ENCODE measurements around the gene SMARCAL1. TPM values are rescaled to one million over a fixed set of nuclear protein-coding genes. Genes with fewer than 3 reads are reported as not detected.

Gene SMARCAL1
- polyA plus RNA-seq, 2 donors = 5.4 to 6.7 TPM

- no peak overlapping the region for H3K27ac ChIP-seq (ENCODE audit: low read depth in 2 of 2, low read length in 1 of 2)
- H3K4me3 ChIP-seq (ENCODE audit: low read depth in 1 of 2, low read length in 2 of 2) = no peak overlapping the region
- no peaks in the 10 kb centered on the region for H3K27me3 ChIP-seq (ENCODE audit: control insufficient read depth in 1 of 2, insufficient read depth in 2 of 2, low read length in 2 of 2)
- 89 to 90% methylated on average over 6 of the region's 6 CpGs for WGBS, 2 donors
- H3K36me3 ChIP-seq (ENCODE audit: control insufficient read depth in 2 of 2, insufficient read depth in 2 of 2, low read length in 1 of 2) = peaks cover 10 to 18% of the 10 kb centered on the region in 2 donors
- H3K4me1 ChIP-seq (ENCODE audit: control insufficient read depth in 2 of 2, insufficient read depth in 2 of 2, low read length in 1 of 2) = peaks cover under 1 to 3% of the 10 kb centered on the region in 2 donors
- no peaks in the 10 kb centered on the region for H3K9me3 ChIP-seq (ENCODE audit: control insufficient read depth in 2 of 2, insufficient read depth in 1 of 2, low read depth in 1 of 2, low read length in 1 of 2)
Measured at GRCh38 chr2:216503159-216503629, 90.9 kb downstream of the SMARCAL1 start.

GRCh38 chr2:216503697-216504375, 91.6 kb downstream of the SMARCAL1 start:
- Histone ChIP-seq H3K4me1 (ENCODE audit: control insufficient read depth in 2 of 2, insufficient read depth in 2 of 2, low read length in 1 of 2) (peaks cover 0 to 3% of the 10 kb centered on the region in 2 donors), H3K27me3 (ENCODE audit: control insufficient read depth in 1 of 2, insufficient read depth in 2 of 2, low read length in 2 of 2) (no peaks in the 10 kb centered on the region), H3K36me3 (ENCODE audit: control insufficient read depth in 2 of 2, insufficient read depth in 2 of 2, low read length in 1 of 2) (peaks cover 10 to 18% of the 10 kb centered on the region in 2 donors), H3K4me3 (ENCODE audit: low read depth in 1 of 2, low read length in 2 of 2) (no peak overlapping the region), H3K27ac (ENCODE audit: low read depth in 2 of 2, low read length in 1 of 2) (no peak overlapping the region), H3K9me3 (ENCODE audit: control insufficient read depth in 2 of 2, insufficient read depth in 1 of 2, low read depth in 1 of 2, low read length in 1 of 2) (no peaks in the 10 kb centered on the region)
- 57 to 60% methylated on average over 5 of the region's 5 CpGs for WGBS, 2 donors

DNA sequence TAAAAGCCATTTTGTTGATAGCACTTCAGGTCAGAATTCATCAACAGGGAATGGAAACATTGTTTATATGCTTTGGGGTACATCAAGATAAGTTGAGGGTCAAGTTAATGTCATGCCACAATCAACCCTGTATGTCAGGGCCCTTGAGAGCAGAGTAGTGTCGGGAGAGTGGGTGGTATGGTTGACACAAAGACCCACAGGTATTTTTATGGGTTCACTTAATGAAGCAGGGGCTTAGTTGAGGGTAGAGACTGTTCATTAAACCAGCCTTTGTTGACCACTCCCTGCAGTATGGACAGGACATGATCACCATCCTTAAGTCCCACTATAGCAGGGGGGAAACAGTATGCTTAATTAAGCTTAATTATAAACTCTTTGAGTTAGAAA, 92.1 kb downstream of the SMARCAL1 start:
- H3K36me3 ChIP-seq (ENCODE audit: control insufficient read depth in 2 of 2, insufficient read depth in 2 of 2, low read length in 1 of 2) = peaks cover 10 to 18% of the 10 kb centered on the region in 2 donors
- WGBS, 2 donors = 72 to 89% methylated on average over 1 of the region's 1 CpG

DNA sequence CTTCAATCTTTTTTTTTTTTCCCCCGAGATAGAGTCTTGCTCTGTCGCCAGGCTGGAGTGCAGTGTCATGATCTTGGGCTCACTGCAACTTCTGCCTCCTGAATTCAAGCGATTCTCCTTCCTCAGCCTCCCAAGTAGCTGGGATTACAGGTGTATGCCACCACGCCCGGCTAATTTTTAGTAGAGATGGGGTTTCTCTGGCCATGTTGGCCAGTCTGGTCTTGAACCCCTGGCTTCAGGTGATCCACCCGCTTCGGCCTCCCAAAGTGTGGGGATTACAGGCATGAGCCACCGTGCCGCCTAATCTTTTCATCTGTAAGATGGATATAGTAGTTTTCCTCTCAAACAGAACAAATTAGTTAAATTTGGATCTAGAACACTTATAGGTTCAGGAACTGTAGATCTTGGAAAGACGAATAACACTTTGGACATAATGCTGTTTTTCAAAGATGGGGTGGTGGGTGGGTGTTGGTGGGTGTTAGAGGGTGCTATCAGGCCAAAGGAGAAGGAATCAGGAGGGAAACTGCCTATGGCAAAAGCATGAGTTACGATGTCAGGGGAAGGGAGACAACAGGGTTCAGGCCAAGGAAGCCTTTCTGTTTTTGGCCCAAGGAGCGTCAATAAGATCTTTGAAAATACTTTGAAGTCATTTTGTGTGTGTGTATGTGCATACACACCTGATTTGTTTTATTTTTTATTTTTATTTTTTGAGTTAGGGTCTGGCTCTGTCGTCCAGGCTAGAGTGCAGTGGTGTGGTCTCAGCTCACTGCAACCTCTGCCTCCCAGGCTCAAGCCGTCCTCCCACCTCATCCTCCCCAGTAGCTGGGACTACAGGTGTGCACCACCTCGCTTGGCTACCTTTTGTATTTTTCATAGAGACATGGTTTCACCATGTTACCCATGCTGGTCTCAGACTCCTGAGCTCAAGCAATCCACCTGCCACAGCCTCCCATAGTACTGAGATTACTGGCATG, 93.1 kb downstream of the SMARCAL1 start:
- 94 to 95% methylated on average over 15 of the region's 15 CpGs for WGBS, 2 donors
- no peak overlapping the region for H3K27ac ChIP-seq (ENCODE audit: low read depth in 2 of 2, low read length in 1 of 2)
- H3K36me3 ChIP-seq (ENCODE audit: control insufficient read depth in 2 of 2, insufficient read depth in 2 of 2, low read length in 1 of 2) = peaks cover 10 to 13% of the 10 kb centered on the region in 2 donors
- H3K9me3 ChIP-seq (ENCODE audit: control insufficient read depth in 2 of 2, insufficient read depth in 1 of 2, low read depth in 1 of 2, low read length in 1 of 2) = no peaks in the 10 kb centered on the region
- no peaks in the 10 kb centered on the region for H3K27me3 ChIP-seq (ENCODE audit: control insufficient read depth in 1 of 2, insufficient read depth in 2 of 2, low read length in 2 of 2)
- H3K4me3 ChIP-seq (ENCODE audit: low read depth in 1 of 2, low read length in 2 of 2) = no peak overlapping the region
- peaks cover 0 to 3% of the 10 kb centered on the region in 2 donors for H3K4me1 ChIP-seq (ENCODE audit: control insufficient read depth in 2 of 2, insufficient read depth in 2 of 2, low read length in 1 of 2)

More for the DNA sequence above, 92.1 kb downstream of the SMARCAL1 start:
- no peak overlapping the region for H3K4me3 ChIP-seq (ENCODE audit: low read depth in 1 of 2, low read length in 2 of 2)
- H3K27ac ChIP-seq (ENCODE audit: low read depth in 2 of 2, low read length in 1 of 2) = peak overlapping the region in 1 of 2 donors; percentile 7
- H3K4me1 ChIP-seq (ENCODE audit: control insufficient read depth in 2 of 2, insufficient read depth in 2 of 2, low read length in 1 of 2) = peaks cover 0 to 3% of the 10 kb centered on the region in 2 donors
- no peaks in the 10 kb centered on the region for H3K9me3 ChIP-seq (ENCODE audit: control insufficient read depth in 2 of 2, insufficient read depth in 1 of 2, low read depth in 1 of 2, low read length in 1 of 2)
- no peaks in the 10 kb centered on the region for H3K27me3 ChIP-seq (ENCODE audit: control insufficient read depth in 1 of 2, insufficient read depth in 2 of 2, low read length in 2 of 2)

GRCh38 chr2:216507220-216508160, 95.2 kb downstream of the SMARCAL1 start:
- WGBS, 2 donors = 82 to 84% methylated on average over 5 of the region's 5 CpGs

GRCh38 chr2:216508229-216508628, 95.9 kb downstream of the SMARCAL1 start:
- no peak overlapping the region for H3K4me3 ChIP-seq (ENCODE audit: low read depth in 1 of 2, low read length in 2 of 2)
- H3K36me3 ChIP-seq (ENCODE audit: control insufficient read depth in 2 of 2, insufficient read depth in 2 of 2, low read length in 1 of 2) = peaks cover 3 to 6% of the 10 kb centered on the region in 2 donors
- no peaks in the 10 kb centered on the region for H3K9me3 ChIP-seq (ENCODE audit: control insufficient read depth in 2 of 2, insufficient read depth in 1 of 2, low read depth in 1 of 2, low read length in 1 of 2)
- no peak overlapping the region for H3K27ac ChIP-seq (ENCODE audit: low read depth in 2 of 2, low read length in 1 of 2)
- peaks cover 0 to 3% of the 10 kb centered on the region in 2 donors for H3K4me1 ChIP-seq (ENCODE audit: control insufficient read depth in 2 of 2, insufficient read depth in 2 of 2, low read length in 1 of 2)
- H3K27me3 ChIP-seq (ENCODE audit: control insufficient read depth in 1 of 2, insufficient read depth in 2 of 2, low read length in 2 of 2) = no peaks in the 10 kb centered on the region
- 98 to 100% methylated on average over 1 of the region's 1 CpG for WGBS, 2 donors

More at GRCh38 chr2:216507220-216508160, 95.2 kb downstream of the SMARCAL1 start:
- peaks cover 0 to 3% of the 10 kb centered on the region in 2 donors for H3K4me1 ChIP-seq (ENCODE audit: control insufficient read depth in 2 of 2, insufficient read depth in 2 of 2, low read length in 1 of 2)
- peaks cover 4 to 10% of the 10 kb centered on the region in 2 donors for H3K36me3 ChIP-seq (ENCODE audit: control insufficient read depth in 2 of 2, insufficient read depth in 2 of 2, low read length in 1 of 2)
- H3K9me3 ChIP-seq (ENCODE audit: control insufficient read depth in 2 of 2, insufficient read depth in 1 of 2, low read depth in 1 of 2, low read length in 1 of 2) = no peaks in the 10 kb centered on the region
- no peaks in the 10 kb centered on the region for H3K27me3 ChIP-seq (ENCODE audit: control insufficient read depth in 1 of 2, insufficient read depth in 2 of 2, low read length in 2 of 2)
- H3K4me3 ChIP-seq (ENCODE audit: low read depth in 1 of 2, low read length in 2 of 2) = no peak overlapping the region
- no peak overlapping the region for H3K27ac ChIP-seq (ENCODE audit: low read depth in 2 of 2, low read length in 1 of 2)

- Histone ChIP-seq H3K27me3 (ENCODE audit: control insufficient read depth in 1 of 2, insufficient read depth in 2 of 2, low read length in 2 of 2) (no peaks in the 10 kb centered on the region), H3K4me1 (ENCODE audit: control insufficient read depth in 2 of 2, insufficient read depth in 2 of 2, low read length in 1 of 2) (no peaks in the 10 kb centered on the region), H3K36me3 (ENCODE audit: control insufficient read depth in 2 of 2, insufficient read depth in 2 of 2, low read length in 1 of 2) (no peaks in the 10 kb centered on the region), H3K9me3 (ENCODE audit: control insufficient read depth in 2 of 2, insufficient read depth in 1 of 2, low read depth in 1 of 2, low read length in 1 of 2) (no peaks in the 10 kb centered on the region), H3K27ac (ENCODE audit: low read depth in 2 of 2, low read length in 1 of 2) (no peak overlapping the region), H3K4me3 (ENCODE audit: low read depth in 1 of 2, low read length in 2 of 2) (no peak overlapping the region)
- WGBS, 2 donors = 39 to 46% methylated on average over 2 of the region's 2 CpGs
Measured at GRCh38 chr2:216516730-216517350, 104.6 kb downstream of the SMARCAL1 start.

GRCh38 chr2:216517447-216518225, 105.4 kb downstream of the SMARCAL1 start:
- no peak overlapping the region for H3K4me3 ChIP-seq (ENCODE audit: low read depth in 1 of 2, low read length in 2 of 2)
- H3K27ac ChIP-seq (ENCODE audit: low read depth in 2 of 2, low read length in 1 of 2) = no peak overlapping the region
- H3K4me1 ChIP-seq (ENCODE audit: control insufficient read depth in 2 of 2, insufficient read depth in 2 of 2, low read length in 1 of 2) = no peaks in the 10 kb centered on the region
- H3K36me3 ChIP-seq (ENCODE audit: control insufficient read depth in 2 of 2, insufficient read depth in 2 of 2, low read length in 1 of 2) = no peaks in the 10 kb centered on the region
- 82 to 83% methylated on average over 4 of the region's 4 CpGs for WGBS, 2 donors
- H3K27me3 ChIP-seq (ENCODE audit: control insufficient read depth in 1 of 2, insufficient read depth in 2 of 2, low read length in 2 of 2) = no peaks in the 10 kb centered on the region
- H3K9me3 ChIP-seq (ENCODE audit: control insufficient read depth in 2 of 2, insufficient read depth in 1 of 2, low read depth in 1 of 2, low read length in 1 of 2) = no peaks in the 10 kb centered on the region

Data from esophagus (tissue), 2 donors.